ENCODE results near the gene GFRA1.

Gene GFRA1

GRCh38 chr10:116115797-116116196 is 157.2 kb downstream of the GFRA1 start:
- Histone ChIP-seq H3K4me2 (no peak overlapping the region), H3K4me1 (ENCODE audit: low read depth, poor library complexity, severe bottlenecking) (no peaks in the 10 kb centered on the region), H3K4me3 (IDR thresholded peaks at IDR 0.05; ENCODE audit: insufficient read depth, low read depth, low read length) (no peak overlapping the region), H3K27ac (no peak overlapping the region), H3K36me3 (ENCODE audit: insufficient read depth) (no peaks in the 10 kb centered on the region), H3K27me3 (ENCODE audit: insufficient read depth, low read depth) (no peaks in the 10 kb centered on the region), H2AFZ (ENCODE audit: low read depth) (no peak overlapping the region), H3K9ac (no peak overlapping the region), H4K20me1 (ENCODE audit: insufficient read depth) (no peaks in the 10 kb centered on the region), H3K79me2 (ENCODE audit: insufficient read depth, low read depth) (no peaks in the 10 kb centered on the region)
- TF ChIP-seq CTCF (conservative IDR thresholded peaks at IDR 0.05; ENCODE audit: low read depth, low read length): no peak

GRCh38 chr10:116115036-116115641 is 157.9 kb downstream of the GFRA1 start:
- TF ChIP-seq CTCF (conservative IDR thresholded peaks at IDR 0.05; ENCODE audit: low read depth, low read length): no peak
- Histone ChIP-seq H3K9ac (no peak overlapping the region), H3K27ac (no peak overlapping the region), H3K79me2 (ENCODE audit: insufficient read depth, low read depth) (no peaks in the 10 kb centered on the region), H4K20me1 (ENCODE audit: insufficient read depth) (no peaks in the 10 kb centered on the region), H3K4me2 (no peak overlapping the region), H3K4me1 (ENCODE audit: low read depth, poor library complexity, severe bottlenecking) (no peaks in the 10 kb centered on the region), H3K36me3 (ENCODE audit: insufficient read depth) (no peaks in the 10 kb centered on the region), H2AFZ (ENCODE audit: low read depth) (no peak overlapping the region), H3K4me3 (IDR thresholded peaks at IDR 0.05; ENCODE audit: insufficient read depth, low read depth, low read length) (no peak overlapping the region), H3K27me3 (ENCODE audit: insufficient read depth, low read depth) (no peaks in the 10 kb centered on the region)

- no peaks in the 10 kb centered on the region for H3K27me3 ChIP-seq (ENCODE audit: insufficient read depth, low read depth)
- H3K4me3 ChIP-seq (IDR thresholded peaks at IDR 0.05; ENCODE audit: insufficient read depth, low read depth, low read length): no peak overlapping the region
- H3K36me3 ChIP-seq (ENCODE audit: insufficient read depth): no peaks in the 10 kb centered on the region
- H4K20me1 ChIP-seq (ENCODE audit: insufficient read depth): no peaks in the 10 kb centered on the region
- TF ChIP-seq CTCF (conservative IDR thresholded peaks at IDR 0.05; ENCODE audit: low read depth, low read length): no peak
- H3K79me2 ChIP-seq (ENCODE audit: insufficient read depth, low read depth): no peaks in the 10 kb centered on the region
- H3K9ac ChIP-seq: no peak overlapping the region
- H2AFZ ChIP-seq (ENCODE audit: low read depth): no peak overlapping the region
- H3K4me1 ChIP-seq (ENCODE audit: low read depth, poor library complexity, severe bottlenecking): no peaks in the 10 kb centered on the region
- H3K27ac ChIP-seq: no peak overlapping the region
- H3K4me2 ChIP-seq: no peak overlapping the region
Observed at GRCh38 chr10:116113721-116114501, 159.1 kb downstream of the GFRA1 start.

- TF ChIP-seq CTCF (conservative IDR thresholded peaks at IDR 0.05; ENCODE audit: low read depth, low read length): no peak
- no peak overlapping the region for H3K27ac ChIP-seq
- H3K36me3 ChIP-seq (ENCODE audit: insufficient read depth): no peaks in the 10 kb centered on the region
- H3K79me2 ChIP-seq (ENCODE audit: insufficient read depth, low read depth): no peaks in the 10 kb centered on the region
- H3K4me2 ChIP-seq: no peak overlapping the region
- no peaks in the 10 kb centered on the region for H3K27me3 ChIP-seq (ENCODE audit: insufficient read depth, low read depth)
- no peaks in the 10 kb centered on the region for H4K20me1 ChIP-seq (ENCODE audit: insufficient read depth)
- H3K4me3 ChIP-seq (IDR thresholded peaks at IDR 0.05; ENCODE audit: insufficient read depth, low read depth, low read length): no peak overlapping the region
- H3K4me1 ChIP-seq (ENCODE audit: low read depth, poor library complexity, severe bottlenecking): no peaks in the 10 kb centered on the region
- H2AFZ ChIP-seq (ENCODE audit: low read depth): no peak overlapping the region
- H3K9ac ChIP-seq: no peak overlapping the region
Observed at GRCh38 chr10:116112232-116113231, 160.5 kb downstream of the GFRA1 start.

Data from KMS-11 (cell line).